ENCODE results near the gene TGFBRAP1.

DNA sequence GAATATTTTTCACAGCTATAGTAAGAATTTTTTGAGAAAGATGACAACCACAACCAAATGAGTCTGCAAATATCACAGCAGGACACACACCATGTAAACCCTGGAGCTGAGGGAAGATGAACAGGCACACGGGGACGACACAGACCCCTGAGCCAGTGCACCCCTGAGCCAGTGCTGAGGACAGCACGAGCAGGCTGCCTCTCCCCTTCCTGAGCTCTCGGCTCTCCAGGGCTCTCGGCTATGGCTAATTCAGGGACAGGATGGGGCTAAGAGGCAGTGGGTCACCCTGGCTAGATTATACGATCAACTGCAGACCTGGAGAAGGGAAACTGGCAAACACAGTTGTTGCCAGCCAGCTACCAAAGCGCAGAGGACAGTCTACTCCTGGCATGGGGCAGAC lies 41.4 kb downstream of the TGFBRAP1 start:
- TF ChIP-seq, protein P1, sequence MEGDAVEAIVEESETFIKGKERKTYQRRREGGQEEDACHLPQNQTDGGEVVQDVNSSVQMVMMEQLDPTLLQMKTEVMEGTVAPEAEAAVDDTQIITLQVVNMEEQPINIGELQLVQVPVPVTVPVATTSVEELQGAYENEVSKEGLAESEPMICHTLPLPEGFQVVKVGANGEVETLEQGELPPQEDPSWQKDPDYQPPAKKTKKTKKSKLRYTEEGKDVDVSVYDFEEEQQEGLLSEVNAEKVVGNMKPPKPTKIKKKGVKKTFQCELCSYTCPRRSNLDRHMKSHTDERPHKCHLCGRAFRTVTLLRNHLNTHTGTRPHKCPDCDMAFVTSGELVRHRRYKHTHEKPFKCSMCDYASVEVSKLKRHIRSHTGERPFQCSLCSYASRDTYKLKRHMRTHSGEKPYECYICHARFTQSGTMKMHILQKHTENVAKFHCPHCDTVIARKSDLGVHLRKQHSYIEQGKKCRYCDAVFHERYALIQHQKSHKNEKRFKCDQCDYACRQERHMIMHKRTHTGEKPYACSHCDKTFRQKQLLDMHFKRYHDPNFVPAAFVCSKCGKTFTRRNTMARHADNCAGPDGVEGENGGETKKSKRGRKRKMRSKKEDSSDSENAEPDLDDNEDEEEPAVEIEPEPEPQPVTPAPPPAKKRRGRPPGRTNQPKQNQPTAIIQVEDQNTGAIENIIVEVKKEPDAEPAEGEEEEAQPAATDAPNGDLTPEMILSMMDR (IDR thresholded peaks at IDR 0.05; ENCODE audit: insufficient read depth, low read length), result no peak
- TF ChIP-seq, protein P2, sequence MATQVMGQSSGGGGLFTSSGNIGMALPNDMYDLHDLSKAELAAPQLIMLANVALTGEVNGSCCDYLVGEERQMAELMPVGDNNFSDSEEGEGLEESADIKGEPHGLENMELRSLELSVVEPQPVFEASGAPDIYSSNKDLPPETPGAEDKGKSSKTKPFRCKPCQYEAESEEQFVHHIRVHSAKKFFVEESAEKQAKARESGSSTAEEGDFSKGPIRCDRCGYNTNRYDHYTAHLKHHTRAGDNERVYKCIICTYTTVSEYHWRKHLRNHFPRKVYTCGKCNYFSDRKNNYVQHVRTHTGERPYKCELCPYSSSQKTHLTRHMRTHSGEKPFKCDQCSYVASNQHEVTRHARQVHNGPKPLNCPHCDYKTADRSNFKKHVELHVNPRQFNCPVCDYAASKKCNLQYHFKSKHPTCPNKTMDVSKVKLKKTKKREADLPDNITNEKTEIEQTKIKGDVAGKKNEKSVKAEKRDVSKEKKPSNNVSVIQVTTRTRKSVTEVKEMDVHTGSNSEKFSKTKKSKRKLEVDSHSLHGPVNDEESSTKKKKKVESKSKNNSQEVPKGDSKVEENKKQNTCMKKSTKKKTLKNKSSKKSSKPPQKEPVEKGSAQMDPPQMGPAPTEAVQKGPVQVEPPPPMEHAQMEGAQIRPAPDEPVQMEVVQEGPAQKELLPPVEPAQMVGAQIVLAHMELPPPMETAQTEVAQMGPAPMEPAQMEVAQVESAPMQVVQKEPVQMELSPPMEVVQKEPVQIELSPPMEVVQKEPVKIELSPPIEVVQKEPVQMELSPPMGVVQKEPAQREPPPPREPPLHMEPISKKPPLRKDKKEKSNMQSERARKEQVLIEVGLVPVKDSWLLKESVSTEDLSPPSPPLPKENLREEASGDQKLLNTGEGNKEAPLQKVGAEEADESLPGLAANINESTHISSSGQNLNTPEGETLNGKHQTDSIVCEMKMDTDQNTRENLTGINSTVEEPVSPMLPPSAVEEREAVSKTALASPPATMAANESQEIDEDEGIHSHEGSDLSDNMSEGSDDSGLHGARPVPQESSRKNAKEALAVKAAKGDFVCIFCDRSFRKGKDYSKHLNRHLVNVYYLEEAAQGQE (IDR thresholded peaks at IDR 0.05; ENCODE audit: insufficient replicate concordance, low read depth), result no peak
- TF ChIP-seq POLR2AphosphoS5 (IDR thresholded peaks at IDR 0.05; ENCODE audit: low read depth) (no peak), GABPA (IDR thresholded peaks at IDR 0.05; ENCODE audit: low read depth) (no peak)
